ENCODE measurements around the gene TEX55. TPM values are rescaled to one million over a fixed set of nuclear protein-coding genes. Genes with fewer than 3 reads are reported as not detected.

TEX55 gene
- total RNA-seq, 1 donor from 2014 or later, result not detected

DNA sequence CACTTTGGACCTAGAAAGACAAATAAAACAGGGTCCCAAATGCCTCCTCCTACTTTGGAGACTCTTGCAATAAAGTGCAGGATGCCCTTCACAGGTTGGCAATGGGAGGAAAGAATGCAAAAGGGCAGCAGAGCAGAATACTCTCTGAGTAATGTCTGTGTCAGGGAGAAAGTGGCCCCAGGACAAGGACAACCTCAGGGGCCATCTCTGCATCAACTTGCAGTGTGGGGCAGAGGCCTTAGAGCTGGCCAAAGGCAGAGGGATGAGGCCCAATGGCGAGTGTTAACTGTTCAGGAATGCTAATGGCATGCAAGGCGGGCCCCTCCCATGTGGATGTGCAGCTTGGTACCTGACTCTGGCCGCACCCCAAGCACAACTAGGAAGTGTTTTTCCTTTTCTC lies 35.8 kb downstream of the TEX55 start:
- no peaks in the 10 kb centered on the region for H3K27me3 ChIP-seq
- H3K27ac ChIP-seq, result no peak overlapping the region
- no peaks in the 10 kb centered on the region for H3K36me3 ChIP-seq
- H3K4me1 ChIP-seq, result no peaks in the 10 kb centered on the region
- no peak for DNase-seq (ENCODE audit: low spot score in 2 of 2)
- H3K9me3 ChIP-seq, result no peaks in the 10 kb centered on the region
- no peak overlapping the region for H3K4me3 ChIP-seq
- TF ChIP-seq, protein P1, sequence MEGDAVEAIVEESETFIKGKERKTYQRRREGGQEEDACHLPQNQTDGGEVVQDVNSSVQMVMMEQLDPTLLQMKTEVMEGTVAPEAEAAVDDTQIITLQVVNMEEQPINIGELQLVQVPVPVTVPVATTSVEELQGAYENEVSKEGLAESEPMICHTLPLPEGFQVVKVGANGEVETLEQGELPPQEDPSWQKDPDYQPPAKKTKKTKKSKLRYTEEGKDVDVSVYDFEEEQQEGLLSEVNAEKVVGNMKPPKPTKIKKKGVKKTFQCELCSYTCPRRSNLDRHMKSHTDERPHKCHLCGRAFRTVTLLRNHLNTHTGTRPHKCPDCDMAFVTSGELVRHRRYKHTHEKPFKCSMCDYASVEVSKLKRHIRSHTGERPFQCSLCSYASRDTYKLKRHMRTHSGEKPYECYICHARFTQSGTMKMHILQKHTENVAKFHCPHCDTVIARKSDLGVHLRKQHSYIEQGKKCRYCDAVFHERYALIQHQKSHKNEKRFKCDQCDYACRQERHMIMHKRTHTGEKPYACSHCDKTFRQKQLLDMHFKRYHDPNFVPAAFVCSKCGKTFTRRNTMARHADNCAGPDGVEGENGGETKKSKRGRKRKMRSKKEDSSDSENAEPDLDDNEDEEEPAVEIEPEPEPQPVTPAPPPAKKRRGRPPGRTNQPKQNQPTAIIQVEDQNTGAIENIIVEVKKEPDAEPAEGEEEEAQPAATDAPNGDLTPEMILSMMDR (IDR thresholded peaks at IDR 0.05), result no peak
- intact Hi-C loops (cut with DNase I), result no loop called here

DNA sequence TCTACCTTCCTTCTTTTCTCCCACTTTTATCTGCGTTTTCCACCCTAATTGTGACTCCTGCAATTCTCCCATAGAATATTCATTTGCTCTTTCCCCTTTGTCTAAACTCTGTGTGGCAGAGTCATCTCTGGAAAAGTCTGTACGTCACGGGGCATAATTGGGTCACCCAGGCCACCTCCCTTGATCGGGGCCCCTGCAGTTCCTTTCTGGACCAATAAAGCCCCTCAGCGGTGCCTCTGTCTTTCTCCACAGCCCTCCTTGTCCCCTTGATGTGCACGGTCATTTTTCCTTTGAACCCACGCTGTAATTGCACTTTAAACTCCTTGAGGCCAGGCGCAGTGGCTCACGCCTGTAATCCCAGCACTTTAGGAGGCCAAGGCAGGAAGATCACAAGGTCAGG lies 38.1 kb downstream of the TEX55 start:
- intact Hi-C loops (cut with DNase I), result no loop called here
- TF ChIP-seq, protein P1 (IDR thresholded peaks at IDR 0.05), result no peak
- Histone ChIP-seq H3K27me3 (no peaks in the 10 kb centered on the region), H3K27ac (no peak overlapping the region), H3K4me3 (no peak overlapping the region), H3K9me3 (no peaks in the 10 kb centered on the region), H3K4me1 (no peaks in the 10 kb centered on the region), H3K36me3 (no peaks in the 10 kb centered on the region)
- no peak for DNase-seq (ENCODE audit: low spot score in 2 of 2)

DNA sequence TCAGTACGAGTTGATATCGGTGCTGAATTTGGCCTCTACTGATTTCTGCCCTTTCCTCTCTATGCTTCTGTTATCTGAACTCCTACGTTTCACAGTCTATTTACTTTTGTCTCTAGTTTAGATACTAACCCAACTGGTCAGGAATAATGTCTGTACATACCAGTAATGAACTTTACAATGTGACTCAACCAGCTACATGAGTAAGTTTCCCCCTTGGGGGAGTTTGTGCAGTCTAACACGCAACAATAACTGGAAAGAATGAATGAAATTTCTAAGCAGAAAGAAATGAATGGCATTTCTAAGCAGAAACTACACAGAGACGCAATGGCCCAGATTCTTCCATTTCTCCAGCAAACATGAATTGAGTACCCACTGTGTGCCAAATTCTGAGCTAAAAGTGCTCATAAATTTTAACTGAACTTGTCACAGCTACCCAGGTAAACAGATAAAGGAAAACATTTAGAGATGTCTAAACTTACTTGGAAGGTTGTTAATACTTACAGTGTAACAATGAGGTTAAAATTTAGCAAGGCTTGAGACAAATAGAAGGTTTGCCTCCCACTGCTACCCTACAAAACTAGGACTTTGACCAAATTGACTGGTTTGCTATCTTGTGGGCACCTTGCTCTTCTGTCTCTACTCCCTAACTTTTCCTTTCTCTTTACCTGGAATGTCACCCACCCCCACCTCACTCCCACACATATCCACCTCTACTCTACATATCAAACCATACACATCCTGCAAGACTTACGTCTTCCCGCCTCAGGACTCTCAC lies 39.0 kb downstream of the TEX55 start:
- intact Hi-C loops (cut with DNase I), result no loop called here
- H3K4me1 ChIP-seq, result no peaks in the 10 kb centered on the region
- no peaks in the 10 kb centered on the region for H3K27me3 ChIP-seq
- TF ChIP-seq, protein P1 (IDR thresholded peaks at IDR 0.05), result no peak
- no peak overlapping the region for H3K4me3 ChIP-seq
- H3K36me3 ChIP-seq, result no peaks in the 10 kb centered on the region
- no peak overlapping the region for H3K27ac ChIP-seq
- no peak for DNase-seq (ENCODE audit: low spot score in 2 of 2)
- H3K9me3 ChIP-seq, result no peaks in the 10 kb centered on the region

DNA sequence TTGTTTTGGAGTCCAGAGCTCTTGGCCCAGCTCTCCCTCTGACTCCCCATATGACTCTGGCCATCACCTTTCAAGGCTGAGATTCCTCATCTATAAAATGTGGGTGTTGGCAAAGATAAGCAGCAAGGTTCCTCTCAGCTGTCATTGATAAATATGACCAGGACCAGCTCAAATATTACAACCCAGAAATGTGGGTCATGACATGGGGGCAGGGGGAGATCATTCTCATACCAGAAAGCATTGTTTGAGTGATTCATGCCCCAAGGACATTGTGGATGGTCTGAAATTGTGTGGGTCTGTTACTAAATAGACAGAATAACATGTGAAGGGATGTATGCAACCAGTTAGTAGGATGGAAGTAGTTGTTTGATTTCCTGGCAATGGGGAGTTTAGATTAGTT lies 41.3 kb downstream of the TEX55 start:
- TF ChIP-seq, protein P1 (IDR thresholded peaks at IDR 0.05), result no peak
- intact Hi-C loops (cut with DNase I), result no loop called here
- Histone ChIP-seq H3K27ac (no peak overlapping the region), H3K4me3 (no peak overlapping the region), H3K9me3 (no peaks in the 10 kb centered on the region), H3K36me3 (no peaks in the 10 kb centered on the region), H3K4me1 (no peaks in the 10 kb centered on the region), H3K27me3 (no peaks in the 10 kb centered on the region)
- DNase-seq (ENCODE audit: low spot score in 2 of 2), result no peak

DNA sequence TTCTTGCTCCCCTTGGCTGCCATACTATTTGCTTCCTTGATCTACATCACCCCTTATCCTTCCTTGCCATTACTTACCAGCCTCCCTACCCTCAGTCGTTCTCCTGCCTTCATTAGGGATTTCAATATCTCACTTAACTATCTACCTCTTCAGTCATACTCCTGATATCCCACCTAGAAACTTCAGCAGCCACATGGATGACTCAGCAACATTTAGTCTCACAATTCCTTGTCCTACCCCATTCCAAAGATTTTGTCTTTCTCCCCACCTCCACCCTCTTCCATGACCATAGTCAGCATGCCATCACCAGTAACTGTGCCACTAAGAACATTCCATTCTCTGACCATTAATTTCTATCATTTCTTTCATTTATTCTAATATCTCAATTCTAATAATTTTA lies 45.8 kb downstream of the TEX55 start:
- no peak for DNase-seq (ENCODE audit: low spot score in 2 of 2)
- Histone ChIP-seq H3K4me1 (no peaks in the 10 kb centered on the region), H3K27me3 (no peaks in the 10 kb centered on the region), H3K9me3 (no peaks in the 10 kb centered on the region), H3K4me3 (no peak overlapping the region), H3K27ac (no peak overlapping the region), H3K36me3 (no peaks in the 10 kb centered on the region)
- TF ChIP-seq, protein P1 (IDR thresholded peaks at IDR 0.05), result no peak
- intact Hi-C loops (cut with DNase I), result no loop called here
